ENCODE data around the gene TCL1A.
"Not testable (repeated sequence)": the region's sequence is repeated elsewhere in the genome, so short reads cannot be mapped to it uniquely, and the experiment has no call there.

TCL1A gene

GRCh38 chr14:95713596-95714371 lies at the start of gene TCL1A:
Gene TCL1A, minus strand, starts transcription at chr14:95714125. Its CDS starts 59 bp downstream, at chr14:95714066.
- Histone ChIP-seq H2AFZ (ENCODE audit: low read depth, low read length) (no peak within 1 kb of the TSS), H3K27ac (ENCODE audit: low read length) (no peak within 1 kb of the TSS), H4K20me1 (ENCODE audit: insufficient read depth, low read length) (no peaks in the 10 kb centered on the region), H3K79me2 (ENCODE audit: insufficient read depth, low read length) (no peaks in the 10 kb centered on the region), H3K4me2 (ENCODE audit: insufficient read depth, low read length) (no peak within 1 kb of the TSS), H3K9me3 (ENCODE audit: insufficient read depth, low read length, severe bottlenecking) (no peaks in the 10 kb centered on the region), H3K27me3 (ENCODE audit: insufficient read depth, low read length, poor library complexity) (peaks cover 5% of the 10 kb centered on the region), H3K4me1 (ENCODE audit: insufficient read depth, low read length) (no peaks in the 10 kb centered on the region), H3K36me3 (ENCODE audit: insufficient read depth, low read length) (no peaks in the 10 kb centered on the region), H3K9ac (ENCODE audit: low read depth, low read length) (no peak within 1 kb of the TSS), H3K4me3 (ENCODE audit: low read depth in 1 of 2, low read length in 2 of 2) (no peak within 1 kb of the TSS)
- TF ChIP-seq EZH2 (IDR thresholded peaks at IDR 0.05; ENCODE audit: borderline replicate concordance, low read depth, low read length, severe bottlenecking) (no peak), CTCF (IDR thresholded peaks at IDR 0.05; ENCODE audit: borderline replicate concordance, extremely low read depth, low read length, poor library complexity, severe bottlenecking) (no peak)
- DNase-seq = no peak
- no peak for ATAC-seq (ENCODE audit: insufficient read depth, low read depth)

GRCh38 chr14:95763032-95763431 lies 49.1 kb upstream of the TCL1A start:
- H4K20me1 ChIP-seq (ENCODE audit: insufficient read depth, low read length); H3K79me2 ChIP-seq (ENCODE audit: insufficient read depth, low read length); H2AFZ ChIP-seq (ENCODE audit: low read depth, low read length); H3K9me3 ChIP-seq (ENCODE audit: insufficient read depth, low read length, severe bottlenecking); H3K9ac ChIP-seq (ENCODE audit: low read depth, low read length); H3K4me3 ChIP-seq (ENCODE audit: low read depth in 1 of 2, low read length in 2 of 2); ATAC-seq (ENCODE audit: insufficient read depth, low read depth); H3K27ac ChIP-seq (ENCODE audit: low read length); H3K4me1 ChIP-seq (ENCODE audit: insufficient read depth, low read length); DNase-seq; H3K4me2 ChIP-seq (ENCODE audit: insufficient read depth, low read length); H3K27me3 ChIP-seq (ENCODE audit: insufficient read depth, low read length, poor library complexity); H3K36me3 ChIP-seq (ENCODE audit: insufficient read depth, low read length): not testable (repeated sequence)

GRCh38 chr14:95761436-95761835 lies 47.5 kb upstream of the TCL1A start:
- ATAC-seq (ENCODE audit: insufficient read depth, low read depth) (no peak), DNase-seq (no peak)
- Histone ChIP-seq H3K9ac (ENCODE audit: low read depth, low read length) (no peak overlapping the region), H2AFZ (ENCODE audit: low read depth, low read length) (no peak overlapping the region), H3K27ac (ENCODE audit: low read length) (no peak overlapping the region), H3K27me3 (ENCODE audit: insufficient read depth, low read length, poor library complexity) (no peaks in the 10 kb centered on the region), H4K20me1 (ENCODE audit: insufficient read depth, low read length) (no peaks in the 10 kb centered on the region), H3K9me3 (ENCODE audit: insufficient read depth, low read length, severe bottlenecking) (no peaks in the 10 kb centered on the region), H3K4me1 (ENCODE audit: insufficient read depth, low read length) (no peaks in the 10 kb centered on the region), H3K79me2 (ENCODE audit: insufficient read depth, low read length) (no peaks in the 10 kb centered on the region), H3K4me2 (ENCODE audit: insufficient read depth, low read length) (no peak overlapping the region), H3K36me3 (ENCODE audit: insufficient read depth, low read length) (no peaks in the 10 kb centered on the region), H3K4me3 (ENCODE audit: low read depth in 1 of 2, low read length in 2 of 2) (no peak overlapping the region)
- TF ChIP-seq CTCF (IDR thresholded peaks at IDR 0.05; ENCODE audit: borderline replicate concordance, extremely low read depth, low read length, poor library complexity, severe bottlenecking) = no peak
- TF ChIP-seq EZH2 (IDR thresholded peaks at IDR 0.05; ENCODE audit: borderline replicate concordance, low read depth, low read length, severe bottlenecking) = no peak

- ATAC-seq (ENCODE audit: insufficient read depth, low read depth) (no peak), DNase-seq (no peak)
- no peaks in the 10 kb centered on the region for H3K36me3 ChIP-seq (ENCODE audit: insufficient read depth, low read length)
Observed at GRCh38 chr14:95760596-95760995, 46.7 kb upstream of the TCL1A start.

More at GRCh38 chr14:95760596-95760995, 46.7 kb upstream of the TCL1A start:
- Histone ChIP-seq H3K4me3 (ENCODE audit: low read depth in 1 of 2, low read length in 2 of 2) (no peak overlapping the region), H3K27ac (ENCODE audit: low read length) (no peak overlapping the region), H3K79me2 (ENCODE audit: insufficient read depth, low read length) (no peaks in the 10 kb centered on the region), H3K4me1 (ENCODE audit: insufficient read depth, low read length) (no peaks in the 10 kb centered on the region), H3K9me3 (ENCODE audit: insufficient read depth, low read length, severe bottlenecking) (no peaks in the 10 kb centered on the region), H4K20me1 (ENCODE audit: insufficient read depth, low read length) (no peaks in the 10 kb centered on the region), H2AFZ (ENCODE audit: low read depth, low read length) (no peak overlapping the region), H3K9ac (ENCODE audit: low read depth, low read length) (no peak overlapping the region), H3K27me3 (ENCODE audit: insufficient read depth, low read length, poor library complexity) (no peaks in the 10 kb centered on the region), H3K4me2 (ENCODE audit: insufficient read depth, low read length) (no peak overlapping the region)
- TF ChIP-seq EZH2 (IDR thresholded peaks at IDR 0.05; ENCODE audit: borderline replicate concordance, low read depth, low read length, severe bottlenecking) (no peak), CTCF (IDR thresholded peaks at IDR 0.05; ENCODE audit: borderline replicate concordance, extremely low read depth, low read length, poor library complexity, severe bottlenecking) (no peak)
